GM12801 (cell line): ENCODE measurements around the gene ESF1.

Source experiments
- CTCF ChIP-seq: IDR thresholded peaks from one replicate; pipeline ENCODE4 v1.5.1; 2011; ENCODE audit warnings: control low read depth; ENCODE audit not compliant: insufficient read length; ENCODE audit errors: extremely low read depth

The ESF1 gene

GRCh38 chr20:13753436-13754036, 31.2 kb downstream of the ESF1 start:
- no peak for TF ChIP-seq CTCF

GRCh38 chr20:13749811-13750210, 34.9 kb downstream of the ESF1 start:
- TF ChIP-seq CTCF, result no peak

- no peak for TF ChIP-seq CTCF
These were observed 38.9 kb downstream of the ESF1 start for GRCh38 chr20:13745784-13746183.

GRCh38 chr20:13744352-13744751, 40.4 kb downstream of the ESF1 start:
- no peak for TF ChIP-seq CTCF

GRCh38 chr20:13741879-13742278, 42.8 kb downstream of the ESF1 start:
- no peak for TF ChIP-seq CTCF

GRCh38 chr20:13739731-13740649, 44.7 kb downstream of the ESF1 start:
- no peak for TF ChIP-seq CTCF

DNA sequence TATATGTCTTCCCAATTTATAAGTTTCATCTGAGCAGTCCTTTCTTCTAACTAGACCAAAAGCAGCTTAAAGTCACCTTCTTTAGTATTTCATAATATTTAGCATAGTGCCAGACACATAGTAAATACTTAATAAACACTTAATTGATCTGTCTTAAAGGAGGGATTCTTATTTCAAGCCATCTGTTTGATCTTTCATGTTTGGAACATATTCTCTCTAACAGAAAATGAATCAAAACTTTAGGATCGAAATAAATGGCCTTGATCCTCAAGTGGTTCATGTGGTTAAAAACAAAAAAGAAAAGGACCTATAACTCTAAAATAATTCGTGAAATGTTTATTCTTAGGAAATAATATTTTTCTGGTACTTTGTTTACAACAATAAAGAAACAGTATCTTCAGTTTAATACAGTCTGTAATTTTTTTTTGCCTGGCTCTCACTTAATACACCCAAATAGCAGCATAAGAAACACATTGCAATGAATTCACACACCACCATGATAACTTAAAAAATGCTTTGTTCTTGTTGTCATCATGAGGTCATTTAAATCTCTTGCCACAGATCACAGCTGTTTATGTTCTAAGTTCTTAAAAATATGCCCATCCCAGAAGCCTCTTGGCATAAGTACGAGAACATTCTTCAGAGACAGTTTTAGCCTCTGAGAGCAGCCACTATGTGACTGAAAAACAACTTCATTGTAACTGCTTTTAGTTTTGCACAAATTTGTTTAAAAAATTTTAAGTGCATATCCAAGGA, 48.1 kb downstream of the ESF1 start:
- TF ChIP-seq CTCF, result no peak
